ENCODE results near the gene ETV2.
"Not testable (repeated sequence)": the region's sequence is repeated elsewhere in the genome, so short reads cannot be mapped to it uniquely, and the experiment has no call there.

The ETV2 gene

DNA sequence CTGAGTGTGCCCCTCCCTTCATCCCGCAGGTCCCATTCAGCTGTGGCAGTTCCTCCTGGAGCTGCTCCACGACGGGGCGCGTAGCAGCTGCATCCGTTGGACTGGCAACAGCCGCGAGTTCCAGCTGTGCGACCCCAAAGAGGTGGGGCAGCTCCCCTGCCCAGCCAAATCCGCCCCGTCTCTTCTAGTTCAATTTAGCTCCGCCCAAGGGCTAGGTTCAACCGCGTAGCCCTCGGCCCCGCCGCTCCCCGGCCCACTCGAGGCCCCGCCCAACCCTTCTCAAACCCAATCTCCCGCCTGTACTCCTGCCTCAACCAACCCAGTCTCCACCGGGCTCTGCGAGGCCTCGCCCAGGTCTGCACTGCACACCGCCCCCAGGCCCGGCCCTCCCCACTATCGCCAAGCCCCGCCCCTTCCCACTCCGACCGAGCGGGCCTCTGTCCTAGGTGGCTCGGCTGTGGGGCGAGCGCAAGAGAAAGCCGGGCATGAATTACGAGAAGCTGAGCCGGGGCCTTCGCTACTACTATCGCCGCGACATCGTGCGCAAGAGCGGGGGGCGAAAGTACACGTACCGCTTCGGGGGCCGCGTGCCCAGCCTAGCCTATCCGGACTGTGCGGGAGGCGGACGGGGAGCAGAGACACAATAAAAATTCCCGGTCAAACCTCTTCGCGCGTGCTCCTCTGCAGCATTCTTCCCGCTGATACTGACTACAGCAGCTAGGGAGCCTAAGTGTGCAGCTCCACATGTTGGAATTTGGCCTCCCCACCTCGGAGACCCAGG lies 2.9 kb downstream of the ETV2 start:
- Histone ChIP-seq H3K9me3 (ENCODE audit: control insufficient read depth, low read length) (no peaks in the 10 kb centered on the region), H3K4me3 (ENCODE audit: low read length) (peak overlapping the region; percentile 81), H3K9ac (ENCODE audit: low read length) (peak overlapping the region; percentile 83), H3K4me1 (ENCODE audit: control insufficient read depth, insufficient read depth, low read length) (peaks cover 12% of the 10 kb centered on the region), H3K36me3 (ENCODE audit: control insufficient read depth, insufficient read depth, low read length, severe bottlenecking) (no peaks in the 10 kb centered on the region), H3K27me3 (replicated peaks; ENCODE audit: control insufficient read depth, insufficient read depth, low read length) (no peaks in the 10 kb centered on the region)
- DNase-seq (ENCODE audit: low read depth): peak; percentile 96

- peak; percentile 78 for DNase-seq (ENCODE audit: low read depth)
- peak overlapping the region; percentile 81 for H3K4me3 ChIP-seq (ENCODE audit: low read length)
- no peaks in the 10 kb centered on the region for H3K36me3 ChIP-seq (ENCODE audit: control insufficient read depth, insufficient read depth, low read length, severe bottlenecking)
- H3K27me3 ChIP-seq (replicated peaks; ENCODE audit: control insufficient read depth, insufficient read depth, low read length): no peaks in the 10 kb centered on the region
- H3K9me3 ChIP-seq (ENCODE audit: control insufficient read depth, low read length): no peaks in the 10 kb centered on the region
- H3K9ac ChIP-seq (ENCODE audit: low read length): peak overlapping the region; percentile 83
- H3K4me1 ChIP-seq (ENCODE audit: control insufficient read depth, insufficient read depth, low read length): peaks cover 13% of the 10 kb centered on the region
These were observed 3.6 kb downstream of the ETV2 start for GRCh38 chr19:35644987-35645679.

GRCh38 chr19:35645680-35646511 lies 4.4 kb downstream of the ETV2 start:
- Histone ChIP-seq H3K4me3 (ENCODE audit: low read length) (no peak overlapping the region), H3K36me3 (ENCODE audit: control insufficient read depth, insufficient read depth, low read length, severe bottlenecking) (peaks cover 3% of the 10 kb centered on the region), H3K4me1 (ENCODE audit: control insufficient read depth, insufficient read depth, low read length) (peaks cover 13% of the 10 kb centered on the region), H3K9me3 (ENCODE audit: control insufficient read depth, low read length) (no peaks in the 10 kb centered on the region), H3K9ac (ENCODE audit: low read length) (peak overlapping the region; percentile 6), H3K27me3 (replicated peaks; ENCODE audit: control insufficient read depth, insufficient read depth, low read length) (no peaks in the 10 kb centered on the region)
- DNase-seq (ENCODE audit: low read depth): no peak

DNA sequence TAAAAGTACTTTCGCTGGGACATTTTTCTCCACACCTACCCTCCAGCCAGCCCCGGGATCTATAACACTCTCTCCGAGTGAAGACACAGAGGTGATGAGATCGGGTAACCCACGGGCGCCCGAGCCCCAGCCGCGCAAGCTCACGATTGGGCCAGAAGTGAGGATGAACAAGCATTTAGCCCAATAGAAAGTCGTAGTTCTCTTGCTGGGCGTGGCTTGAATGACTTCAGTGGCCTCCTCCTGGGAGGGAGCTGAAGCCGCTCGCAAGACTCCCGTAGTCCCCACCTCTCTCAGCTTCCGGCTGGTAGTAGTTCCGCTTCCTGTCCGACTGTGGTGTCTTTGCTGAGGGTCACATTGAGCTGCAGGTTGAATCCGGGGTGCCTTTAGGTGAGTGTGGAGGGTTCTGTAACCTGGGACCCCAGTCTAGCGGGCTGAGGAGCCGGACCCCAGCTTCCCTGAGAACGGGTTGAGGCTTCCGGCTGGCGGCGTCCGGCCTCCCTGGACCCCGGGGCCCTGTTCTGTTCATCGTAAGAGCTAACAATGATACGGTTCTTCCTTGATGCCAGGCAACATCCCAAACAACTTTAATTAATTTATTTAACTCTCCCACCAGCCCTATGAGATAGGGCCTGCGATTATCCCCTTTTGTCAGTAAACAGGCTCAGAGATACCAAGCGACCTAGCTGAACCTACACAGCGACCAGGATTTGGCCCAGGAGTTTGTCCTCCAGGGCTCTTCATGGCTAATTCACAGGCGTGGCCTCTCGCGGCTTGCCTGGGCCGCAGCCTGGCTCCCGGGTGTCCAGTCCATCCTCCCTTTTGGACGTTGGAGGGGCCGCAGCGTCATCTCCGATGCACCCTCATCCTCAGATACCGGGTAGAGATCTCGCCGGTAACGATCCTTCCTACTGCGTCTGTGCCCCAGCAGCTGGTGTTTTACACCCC lies 6.7 kb downstream of the ETV2 start, which contains the start of gene COX6B1:
COX6B1 (plus strand) TSS at position 307 of the 945 bp plus-strand sequence. CDS start 2,921 bp downstream, outside the sequence.
- H3K27me3 ChIP-seq (replicated peaks; ENCODE audit: control insufficient read depth, insufficient read depth, low read length): no peaks in the 10 kb centered on the region
- peak within 1 kb of the TSS; percentile 99 for H3K4me3 ChIP-seq (ENCODE audit: low read length)
- DNase-seq (ENCODE audit: low read depth): peak; percentile 99
- peaks cover 20% of the 10 kb centered on the region for H3K36me3 ChIP-seq (ENCODE audit: control insufficient read depth, insufficient read depth, low read length, severe bottlenecking)
- peak within 1 kb of the TSS; percentile 94 for H3K9ac ChIP-seq (ENCODE audit: low read length)
- peaks cover 13% of the 10 kb centered on the region for H3K4me1 ChIP-seq (ENCODE audit: control insufficient read depth, insufficient read depth, low read length)
- no peaks in the 10 kb centered on the region for H3K9me3 ChIP-seq (ENCODE audit: control insufficient read depth, low read length)

DNA sequence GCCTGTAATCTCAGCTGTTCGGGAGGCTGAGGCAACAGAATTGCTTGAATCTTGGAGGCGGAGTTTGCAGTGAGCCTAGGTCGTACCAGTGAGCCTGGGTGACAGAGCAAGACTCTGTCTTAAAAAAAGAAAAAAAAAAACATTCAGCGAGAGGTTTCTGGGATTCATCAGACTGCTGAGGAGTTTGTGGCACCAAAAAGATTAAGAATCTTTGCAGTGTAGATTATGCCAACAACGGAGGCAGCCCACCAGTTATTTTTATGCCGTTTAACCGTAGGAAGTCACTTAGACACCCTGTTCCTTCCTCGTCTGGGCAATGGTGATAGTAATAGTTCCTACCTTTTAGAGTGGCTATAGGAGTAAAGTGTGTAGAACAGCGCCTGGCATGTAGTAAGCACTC lies 9.0 kb downstream of the ETV2 start:
- H3K27me3 ChIP-seq (replicated peaks; ENCODE audit: control insufficient read depth, insufficient read depth, low read length): no peaks in the 10 kb centered on the region
- H3K9ac ChIP-seq (ENCODE audit: low read length): no peak overlapping the region
- no peaks in the 10 kb centered on the region for H3K9me3 ChIP-seq (ENCODE audit: control insufficient read depth, low read length)
- DNase-seq (ENCODE audit: low read depth): no peak
- H3K4me1 ChIP-seq (ENCODE audit: control insufficient read depth, insufficient read depth, low read length): peaks cover 5% of the 10 kb centered on the region
- peaks cover 39% of the 10 kb centered on the region for H3K36me3 ChIP-seq (ENCODE audit: control insufficient read depth, insufficient read depth, low read length, severe bottlenecking)
- no peak overlapping the region for H3K4me3 ChIP-seq (ENCODE audit: low read length)

DNA sequence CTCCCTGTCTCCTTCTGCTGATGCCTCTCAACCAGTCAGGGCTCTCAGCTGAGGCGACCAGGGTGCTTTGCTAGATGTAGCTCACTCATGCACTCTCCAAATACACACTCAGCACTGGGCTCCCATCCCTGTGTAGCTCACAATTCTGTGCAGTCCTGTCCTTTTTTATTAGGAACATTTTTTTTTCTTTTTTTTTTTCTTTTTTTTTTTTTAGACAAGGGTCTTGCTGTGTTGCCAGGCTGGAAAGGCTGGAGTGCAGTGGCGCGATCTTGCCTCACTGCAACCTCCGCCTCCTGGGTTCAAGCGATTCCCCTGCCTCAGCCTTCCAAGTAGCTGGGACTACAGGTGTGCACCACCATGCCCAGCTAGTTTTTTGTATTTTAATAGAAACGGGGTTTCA lies 13.3 kb downstream of the ETV2 start:
- H3K4me1 ChIP-seq (ENCODE audit: control insufficient read depth, insufficient read depth, low read length); H3K4me3 ChIP-seq (ENCODE audit: low read length); H3K9me3 ChIP-seq (ENCODE audit: control insufficient read depth, low read length); H3K27me3 ChIP-seq (replicated peaks; ENCODE audit: control insufficient read depth, insufficient read depth, low read length); DNase-seq (ENCODE audit: low read depth); H3K9ac ChIP-seq (ENCODE audit: low read length): not testable (repeated sequence)
- H3K36me3 ChIP-seq (ENCODE audit: control insufficient read depth, insufficient read depth, low read length, severe bottlenecking): peaks cover 79% of the 10 kb centered on the region

DNA sequence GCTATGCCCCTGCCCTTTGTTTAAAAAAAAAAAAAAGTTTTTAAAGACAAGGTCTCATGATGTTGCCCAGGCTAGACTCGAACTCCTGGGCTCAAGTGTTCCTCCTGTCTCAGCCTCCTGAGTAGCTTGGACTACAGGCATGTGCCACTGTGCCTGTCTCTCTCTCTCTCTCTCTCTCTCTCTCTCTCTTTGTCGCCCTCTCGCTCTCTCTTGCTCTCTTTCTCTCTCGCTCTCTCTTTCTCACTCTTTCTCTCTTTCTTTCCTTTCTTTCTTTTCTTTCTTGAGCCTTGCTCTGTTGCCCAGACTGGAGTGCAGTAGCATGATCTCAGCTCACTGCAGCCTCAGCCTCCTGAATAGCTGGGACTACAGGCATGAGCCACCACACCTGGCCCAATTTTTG lies 14.1 kb downstream of the ETV2 start:
- no peak for DNase-seq (ENCODE audit: low read depth)
- H3K4me1 ChIP-seq (ENCODE audit: control insufficient read depth, insufficient read depth, low read length): no peaks in the 10 kb centered on the region
- H3K9me3 ChIP-seq (ENCODE audit: control insufficient read depth, low read length): no peaks in the 10 kb centered on the region
- no peak overlapping the region for H3K9ac ChIP-seq (ENCODE audit: low read length)
- H3K27me3 ChIP-seq (replicated peaks; ENCODE audit: control insufficient read depth, insufficient read depth, low read length): no peaks in the 10 kb centered on the region
- H3K4me3 ChIP-seq (ENCODE audit: low read length): no peak overlapping the region
- peaks cover 82% of the 10 kb centered on the region for H3K36me3 ChIP-seq (ENCODE audit: control insufficient read depth, insufficient read depth, low read length, severe bottlenecking)

- Histone ChIP-seq H3K9me3 (ENCODE audit: control insufficient read depth, low read length) (no peaks in the 10 kb centered on the region), H3K9ac (ENCODE audit: low read length) (no peak overlapping the region), H3K36me3 (ENCODE audit: control insufficient read depth, insufficient read depth, low read length, severe bottlenecking) (peaks cover 71% of the 10 kb centered on the region), H3K27me3 (replicated peaks; ENCODE audit: control insufficient read depth, insufficient read depth, low read length) (no peaks in the 10 kb centered on the region), H3K4me3 (ENCODE audit: low read length) (no peak overlapping the region), H3K4me1 (ENCODE audit: control insufficient read depth, insufficient read depth, low read length) (peaks cover 7% of the 10 kb centered on the region)
- no peak for DNase-seq (ENCODE audit: low read depth)
These were observed 15.2 kb downstream of the ETV2 start for GRCh38 chr19:35656700-35657099.

DNA sequence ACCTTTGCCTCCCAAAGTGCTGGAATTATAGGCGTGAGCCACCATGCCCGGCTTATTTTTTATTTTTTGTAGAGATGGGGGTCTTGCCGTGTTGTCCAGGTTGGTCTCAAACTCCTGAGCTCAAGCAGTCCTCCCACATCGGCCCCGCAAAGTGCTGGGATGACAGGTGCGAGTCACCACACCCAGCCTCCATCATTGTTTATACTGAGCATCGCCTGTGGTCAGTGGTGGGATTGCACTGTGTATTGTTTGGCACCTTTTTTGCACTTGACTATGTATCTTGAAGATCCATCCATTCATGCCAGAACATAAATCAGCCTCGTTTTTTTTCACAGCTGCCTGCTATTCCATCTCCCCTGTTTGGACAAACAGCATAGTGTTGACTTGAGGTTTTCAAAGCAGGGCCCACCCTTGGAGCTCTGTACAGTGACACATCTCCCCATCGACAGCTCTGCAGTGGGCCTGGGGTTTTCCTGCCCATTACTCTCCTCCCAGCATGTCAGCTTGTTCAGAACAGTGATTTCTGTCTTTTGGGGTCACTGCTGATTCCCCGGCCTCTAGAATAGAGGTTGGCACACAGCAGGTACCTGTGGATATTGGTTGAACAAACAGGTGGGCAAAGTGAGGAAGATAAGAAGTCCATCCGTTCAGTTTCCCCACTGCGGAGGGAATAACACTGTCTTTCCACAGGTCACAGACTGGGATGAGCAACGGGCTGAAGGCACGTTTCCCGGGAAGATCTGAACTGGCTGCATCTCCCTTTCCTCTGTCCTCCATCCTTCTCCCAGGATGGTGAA lies 16.6 kb downstream of the ETV2 start:
- DNase-seq (ENCODE audit: low read depth): no peak
- Histone ChIP-seq H3K27me3 (replicated peaks; ENCODE audit: control insufficient read depth, insufficient read depth, low read length) (no peaks in the 10 kb centered on the region), H3K9ac (ENCODE audit: low read length) (no peak overlapping the region), H3K4me3 (ENCODE audit: low read length) (no peak overlapping the region), H3K4me1 (ENCODE audit: control insufficient read depth, insufficient read depth, low read length) (peaks cover 7% of the 10 kb centered on the region), H3K36me3 (ENCODE audit: control insufficient read depth, insufficient read depth, low read length, severe bottlenecking) (peaks cover 62% of the 10 kb centered on the region), H3K9me3 (ENCODE audit: control insufficient read depth, low read length) (no peaks in the 10 kb centered on the region)

DNA sequence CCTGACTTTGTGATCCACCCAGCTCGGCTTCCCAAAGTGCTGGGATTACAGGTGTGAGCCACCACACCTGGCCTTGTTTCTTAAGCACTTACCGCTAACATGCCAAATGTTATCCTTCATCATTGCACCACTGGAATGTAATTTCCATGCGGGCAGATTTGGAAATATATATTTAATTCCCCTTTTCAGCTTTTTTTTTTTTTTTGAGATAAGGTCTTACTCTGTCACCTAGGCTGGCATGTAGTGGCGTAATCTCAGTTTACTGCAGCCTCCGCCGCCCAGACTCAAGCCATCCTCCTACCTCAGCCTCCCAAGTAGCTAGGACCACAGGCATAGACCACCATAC lies 20.4 kb downstream of the ETV2 start:
- no peak for DNase-seq (ENCODE audit: low read depth)
- Histone ChIP-seq H3K27me3 (replicated peaks; ENCODE audit: control insufficient read depth, insufficient read depth, low read length) (no peaks in the 10 kb centered on the region), H3K9me3 (ENCODE audit: control insufficient read depth, low read length) (no peaks in the 10 kb centered on the region), H3K4me3 (ENCODE audit: low read length) (no peak overlapping the region), H3K36me3 (ENCODE audit: control insufficient read depth, insufficient read depth, low read length, severe bottlenecking) (peaks cover 35% of the 10 kb centered on the region), H3K4me1 (ENCODE audit: control insufficient read depth, insufficient read depth, low read length) (peaks cover 11% of the 10 kb centered on the region), H3K9ac (ENCODE audit: low read length) (no peak overlapping the region)

Measured in adipocyte (in vitro differentiated cells).